Panc1 (cell line): ENCODE data around the gene ERC2. TPM values are rescaled to one million over a fixed set of nuclear protein-coding genes. Genes with fewer than 3 reads are reported as not detected.

Experiments used
- ATAC-seq: fragments of 200-7000 bp; cut with Tn5 transposase; 2 replicates; pipeline ENCODE4 v1.9.1; 2020; ENCODE audit warnings: mild to moderate bottlenecking, moderate library complexity
- BruUV-seq: library from RNA; stranded (reverse); fragments of 400-500 nt; replicated peaks from 2 replicates; lab custom pipeline; 2021; lab: Mats Ljungman, UMichigan
- CTCF ChIA-PET: fragments of 300-600 bp; sonication (Branson Sonifier 250); formaldehyde crosslinking; loops from one replicate; lab custom pipeline; 2022; ENCODE audit warnings: antibody characterized with exemption; lab: Charles Lee
- POLR2A ChIA-PET: fragments of 300-600 bp; sonication (Branson Sonifier 250); formaldehyde crosslinking; loops from one replicate; lab custom pipeline; 2022; ENCODE audit warnings: antibody characterized with exemption; lab: Charles Lee
- DNase-seq: peaks from one replicate; pipeline ENCODE4 v3.0.0-alpha.2; 2010; ENCODE audit warnings: low read depth, low spot score
- H3K27ac ChIP-seq: 2 replicates; pipeline ENCODE4 v1.5.1; 2011; ENCODE audit warnings: mild to moderate bottlenecking, low read length, inconsistent platforms
- H3K27me3 ChIP-seq: fragments of 200-500 bp; sonication (Bioruptor generic); 2 replicates; pipeline ENCODE4 v1.6.0; 2014; ENCODE audit warnings: low read length, inconsistent platforms; ENCODE audit not compliant: control insufficient read depth, insufficient read depth
- H3K36me3 ChIP-seq: fragments of 200-500 bp; sonication (Bioruptor generic); 2 replicates; pipeline ENCODE4 v1.5.1; 2014; ENCODE audit warnings: inconsistent platforms, mild to moderate bottlenecking, low read length, moderate library complexity; ENCODE audit not compliant: control insufficient read depth, insufficient read depth
- H3K4me1 ChIP-seq: 2 replicates; pipeline ENCODE4 v1.5.1; 2011; ENCODE audit warnings: inconsistent platforms, mild to moderate bottlenecking, low read length, moderate library complexity; ENCODE audit not compliant: control insufficient read depth, insufficient read depth
- H3K4me3 ChIP-seq, 2 experiments: 2 replicates each; pipeline ENCODE4 v1.5.1; 2011 to 2012; ENCODE audit warnings: low read depth in 2 of 2, low read length in 2 of 2, mild to moderate bottlenecking in 2 of 2, inconsistent platforms in 1 of 2, moderate library complexity in 1 of 2
- H3K9me3 ChIP-seq: fragments of 200-500 bp; sonication (Bioruptor generic); 2 replicates; pipeline ENCODE4 v1.5.1; 2014; ENCODE audit warnings: low read depth, mild to moderate bottlenecking, inconsistent platforms, low read length, moderate library complexity; ENCODE audit not compliant: control insufficient read depth, insufficient read depth
- CTCF ChIP-seq: fragments of 450-650 bp; IDR thresholded peaks from 2 replicates; pipeline ENCODE4 v1.5.1; 2017; ENCODE audit warnings: mild to moderate bottlenecking
- POLR2AphosphoS5 ChIP-seq: IDR thresholded peaks from 2 replicates; pipeline ENCODE4 v1.6.1; 2012; ENCODE audit warnings: mild to moderate bottlenecking, low read depth, low read length, moderate library complexity
- REST ChIP-seq, 2 experiments: IDR thresholded peaks; 2 replicates each; pipeline ENCODE4 v1.6.1; 2011 to 2012; ENCODE audit warnings: low read depth in 2 of 2, control low read depth in 1 of 2, low read length in 1 of 2, mild to moderate bottlenecking in 1 of 2, moderate library complexity in 1 of 2; ENCODE audit not compliant: insufficient read depth in 1 of 2
- SIN3A ChIP-seq: IDR thresholded peaks from 2 replicates; pipeline ENCODE4 v1.6.1; 2012; ENCODE audit warnings: low read depth, mild to moderate bottlenecking, low read length, moderate library complexity, borderline replicate concordance; ENCODE audit not compliant: insufficient read depth
- TCF7L2 ChIP-seq: IDR thresholded peaks from 2 replicates; pipeline ENCODE4 v1.6.1; 2011; ENCODE audit warnings: mild to moderate bottlenecking, low read depth, low read length, inconsistent platforms
- in situ Hi-C: cut with HindIII; loops from 2 replicates; pipeline ENCODE4 v1.10.0; 2016; ENCODE audit warnings: low sequenced_read_pairs, low pct_unique_long_range_greater_than_20kb
- intact Hi-C: fragments of 100-400 bp; cut with micrococcal nuclease; formaldehyde crosslinking; loops from one replicate; pipeline ENCODE4 v1.10.0; 2022; ENCODE audit not compliant: unreplicated experiment
- total RNA-seq: library from RNA; stranded (reverse); gene quantifications from one replicate; pipeline ENCODE4 v1.2.1, GENCODE V29; 2021; ENCODE audit not compliant: unreplicated experiment

Gene ERC2
- total RNA-seq, 1 experiment from 2014 or later: 0.33 TPM

GRCh38 chr3:56302417-56302816 is 165.8 kb downstream of the ERC2 start:
- no peak for TF ChIP-seq SIN3A
- no peak for TF ChIP-seq POLR2AphosphoS5
- TF ChIP-seq TCF7L2: no peak
- no peak for TF ChIP-seq REST (IDR thresholded peaks at IDR 0.05; ENCODE audit: insufficient read depth in 1 of 2, low read depth in 2 of 2, low read length in 1 of 2)
- peak; percentile 34 for TF ChIP-seq CTCF
- no peaks in the 10 kb centered on the region for H3K4me1 ChIP-seq
- no peaks in the 10 kb centered on the region for H3K27me3 ChIP-seq
- intact Hi-C loops (no loop called here), in situ Hi-C loops (no loop called here)
- H3K9me3 ChIP-seq: no peaks in the 10 kb centered on the region
- no TSS peak for BruUV-seq
- ATAC-seq (no peak), DNase-seq (no peak)
- H3K27ac ChIP-seq: no peak overlapping the region
- H3K4me3 ChIP-seq: no peak overlapping the region
- ChIA-PET POLR2A (no interaction called here), CTCF (interaction anchor here (0.5 kb wide), 1 partner anchor 667 kb away, joined by 4 read pairs; no protein-coding TSS in a partner anchor)
- H3K36me3 ChIP-seq: no peaks in the 10 kb centered on the region

GRCh38 chr3:56297281-56297840 is 170.9 kb downstream of the ERC2 start:
- DNase-seq: no peak
- no peaks in the 10 kb centered on the region for H3K4me1 ChIP-seq
- ChIA-PET POLR2A (no interaction called here), CTCF (no interaction called here)
- H3K4me3 ChIP-seq: no peak overlapping the region
- intact Hi-C loops (no loop called here), in situ Hi-C loops (no loop called here)
- H3K27me3 ChIP-seq: no peaks in the 10 kb centered on the region
- BruUV-seq: no TSS peak
- no peak overlapping the region for H3K27ac ChIP-seq
- no peaks in the 10 kb centered on the region for H3K9me3 ChIP-seq
- ATAC-seq: no peak
- no peaks in the 10 kb centered on the region for H3K36me3 ChIP-seq
- TF ChIP-seq POLR2AphosphoS5 (no peak), TCF7L2 (no peak), CTCF (no peak), SIN3A (no peak), REST (IDR thresholded peaks at IDR 0.05; ENCODE audit: insufficient read depth in 1 of 2, low read depth in 2 of 2, low read length in 1 of 2) (no peak)
